Renal cortex interstitium (tissue), 11 donors: Measurements from ENCODE around the gene RANGAP1. TPM values are rescaled to one million over a fixed set of nuclear protein-coding genes. Genes with fewer than 3 reads are reported as not detected.
A peak's percentile ranks its signal among the peaks of the same experiment; 100 is the strongest.

Experiments used
- DNase-seq, 11 donors: peaks; one replicate each; pipeline ENCODE4 v3.0.0-alpha.2; 2013; ENCODE audit warnings: low read depth in 9 of 11, low spot score in 4 of 11; ENCODE audit errors: extremely low read depth in 1 of 11
- polyA plus RNA-seq, 3 donors: library from polyadenylated mRNA; unstranded; fragments of 120-200 nt; gene quantifications; one replicate each; pipeline ENCODE4 v1.2.1, GENCODE V29; 2013; ENCODE audit not compliant: insufficient read length in 3 of 3

RANGAP1 gene
- polyA plus RNA-seq, 3 donors = 45.7 to 59.3 (median 56.0) TPM

DNA sequence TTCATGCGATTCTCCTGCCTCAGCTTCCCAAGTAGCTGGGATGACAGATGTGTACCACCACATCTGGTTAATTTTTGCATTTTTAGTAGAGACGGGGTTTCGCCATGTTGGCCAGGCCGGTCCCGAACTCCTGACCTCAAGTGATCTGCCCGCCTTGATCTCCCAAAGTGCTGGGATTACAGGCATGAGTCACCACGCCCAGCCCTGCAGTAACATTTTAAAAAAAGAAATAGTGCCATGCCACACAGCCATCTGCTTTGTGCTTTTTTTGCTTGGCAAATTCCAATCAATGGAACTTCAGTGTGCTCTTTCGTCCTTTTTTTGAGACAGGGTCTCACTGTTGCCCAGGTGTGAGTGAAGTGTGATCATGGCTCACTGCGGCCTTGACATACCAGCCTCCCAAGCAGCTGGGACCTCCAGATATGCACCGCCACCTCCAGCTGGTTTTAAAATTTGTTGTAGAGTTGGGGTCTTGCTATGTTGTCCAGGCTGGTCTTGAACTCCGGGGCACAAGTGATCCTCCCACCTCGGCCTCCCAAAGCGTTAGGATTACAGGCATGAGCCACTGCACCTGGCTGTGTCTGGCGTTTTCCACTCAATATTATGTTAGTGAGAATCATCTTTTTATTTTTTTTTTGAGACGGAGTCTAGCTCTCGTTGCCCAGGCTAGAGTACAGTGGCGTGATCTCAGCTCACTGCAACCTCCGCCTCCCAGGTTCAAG, 43.4 kb downstream of the RANGAP1 start:
- DNase-seq = no peak

DNA sequence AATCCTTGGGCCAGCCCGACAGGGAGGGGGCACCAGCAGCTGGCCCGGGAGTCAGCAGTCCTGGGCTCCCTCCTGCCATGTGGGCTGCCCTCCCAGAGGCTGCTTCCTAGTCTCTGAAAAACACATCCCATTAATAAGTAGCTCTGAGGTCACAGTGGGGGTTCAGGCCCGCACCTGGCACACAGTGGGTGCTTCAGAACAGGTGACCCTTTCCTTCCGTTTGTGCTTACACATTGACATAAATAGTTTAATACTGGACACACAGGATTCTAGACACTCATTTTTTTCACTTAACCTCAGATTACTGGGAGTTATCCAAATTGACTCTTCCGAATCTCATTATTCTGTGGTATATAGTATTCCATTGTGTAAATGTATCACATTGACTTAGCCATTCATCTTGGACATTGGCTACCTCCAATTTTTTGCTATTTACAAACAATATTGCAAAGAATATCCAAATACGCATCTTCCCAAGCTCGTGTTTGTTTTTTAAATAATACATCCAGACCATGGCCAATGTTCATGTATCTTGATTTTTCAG, 44.8 kb downstream of the RANGAP1 start:
- DNase-seq = no peak

DNA sequence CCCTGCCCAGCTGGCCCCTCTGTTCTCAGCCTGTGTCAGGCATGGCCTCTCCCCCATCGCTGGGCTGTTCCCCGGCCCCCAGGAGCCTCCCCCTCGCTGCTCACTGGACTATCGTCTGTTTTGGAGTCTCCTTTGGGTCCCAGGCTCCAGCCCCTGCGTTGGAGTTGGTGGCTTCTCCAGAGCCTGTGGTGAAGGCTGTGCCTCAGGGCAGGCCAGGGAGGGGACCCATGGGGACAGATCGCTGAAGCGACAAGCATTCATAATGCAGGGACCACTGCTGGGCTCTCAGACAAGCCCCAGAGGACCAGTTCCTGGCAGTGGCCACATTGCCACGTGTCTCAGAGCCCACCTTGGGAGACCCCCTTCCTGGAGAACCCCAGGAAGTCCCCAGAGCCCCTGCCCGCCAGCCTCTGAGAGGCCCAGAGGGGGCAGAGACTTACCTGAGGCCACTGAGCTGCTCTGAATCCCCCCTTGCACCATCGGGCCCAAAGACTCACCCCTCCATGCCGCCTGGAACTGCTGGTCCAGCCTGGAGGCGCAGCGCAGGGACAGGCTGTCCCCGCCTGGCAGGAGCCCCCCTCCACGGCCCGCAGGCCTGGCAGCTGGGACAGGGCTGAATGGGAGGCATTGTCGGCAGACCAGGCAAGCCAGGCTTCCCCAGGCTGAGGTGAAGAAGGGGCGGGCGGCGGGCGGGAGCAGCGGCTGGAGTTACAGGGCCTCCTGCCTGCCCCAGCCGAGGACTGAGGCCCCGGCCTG, 45.4 kb downstream of the RANGAP1 start, which contains the start of gene CHADL:
CHADL (minus strand) TSS at position 555 of the 756 bp plus-strand sequence; CDS start at position 505, 50 bp downstream.
- DNase-seq = no peak

DNA sequence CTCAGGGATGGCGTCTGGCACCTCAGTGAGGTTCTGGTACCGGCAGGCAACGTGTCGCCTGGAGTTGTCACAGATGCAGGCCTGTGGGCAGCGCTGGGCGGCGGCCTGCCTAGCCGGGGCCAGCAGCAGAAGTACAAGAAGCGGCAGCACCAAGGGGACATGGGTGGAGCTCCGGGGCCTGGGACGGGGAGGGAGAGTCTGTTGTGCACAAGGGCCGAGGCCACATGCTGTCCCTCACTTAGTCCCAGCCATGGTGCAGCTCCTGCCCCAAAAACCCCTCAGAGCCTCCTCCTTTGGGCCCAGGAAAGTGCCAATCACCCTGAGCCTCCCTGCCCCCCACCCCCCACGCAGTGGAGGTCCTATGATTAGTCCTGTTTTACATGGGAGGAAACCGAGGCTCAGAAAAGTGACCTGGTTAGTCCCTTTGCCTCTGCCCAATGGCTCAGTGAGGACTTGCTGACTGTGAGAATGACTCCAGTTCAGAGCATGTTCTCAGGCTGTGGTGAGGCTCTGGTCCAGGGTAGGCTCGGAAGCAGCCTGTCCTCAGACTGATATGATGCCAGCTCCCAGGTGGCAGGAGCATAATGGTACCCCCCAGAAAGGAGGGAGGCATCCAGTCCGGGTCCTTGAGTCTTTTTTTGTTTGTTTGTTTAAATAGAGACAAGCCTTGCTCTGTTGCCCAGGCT, 46.4 kb downstream of the RANGAP1 start:
- no peak for DNase-seq

DNA sequence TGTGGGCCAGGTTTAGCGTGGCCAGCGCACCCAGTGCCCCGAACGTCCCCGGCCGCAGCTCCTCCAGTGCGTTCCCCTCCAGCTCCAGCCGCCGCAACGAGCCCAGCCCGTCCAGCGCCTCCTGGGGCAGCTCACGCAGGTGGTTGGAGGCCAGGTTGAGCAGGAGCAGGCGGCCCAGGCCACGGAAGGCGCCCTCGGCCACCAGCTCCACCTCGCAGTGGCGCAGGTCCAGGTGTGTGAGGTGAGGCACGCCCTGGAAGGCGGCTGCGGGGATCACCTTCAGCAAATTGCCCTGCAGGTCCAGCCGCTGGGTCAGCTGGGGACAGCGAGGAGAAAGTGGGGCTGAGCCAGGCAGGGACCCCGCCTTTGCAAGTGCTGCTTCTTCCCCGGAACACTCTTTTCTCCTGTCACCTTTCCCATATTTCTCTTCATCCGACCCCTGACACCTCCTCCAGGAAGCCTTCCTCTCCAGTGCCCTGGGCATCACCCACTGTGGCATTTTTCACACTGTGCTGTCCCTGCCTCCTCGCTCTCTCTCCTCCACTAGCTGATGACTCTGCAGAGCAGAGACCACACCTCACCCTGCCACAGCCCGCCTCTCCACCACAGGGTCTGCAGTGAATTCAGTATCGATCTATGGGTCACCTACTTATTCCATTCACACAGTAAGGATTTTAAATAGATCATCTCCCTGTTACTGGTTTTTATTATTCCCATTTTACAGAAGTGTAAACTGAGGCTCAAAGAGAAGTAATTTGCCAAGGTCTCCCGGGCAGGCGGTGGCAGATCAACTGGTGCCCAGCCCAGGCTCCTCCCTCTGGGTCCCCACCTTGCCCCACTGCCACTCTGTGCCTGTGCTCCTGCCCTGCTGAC, 47.2 kb downstream of the RANGAP1 start:
- no peak for DNase-seq

DNA sequence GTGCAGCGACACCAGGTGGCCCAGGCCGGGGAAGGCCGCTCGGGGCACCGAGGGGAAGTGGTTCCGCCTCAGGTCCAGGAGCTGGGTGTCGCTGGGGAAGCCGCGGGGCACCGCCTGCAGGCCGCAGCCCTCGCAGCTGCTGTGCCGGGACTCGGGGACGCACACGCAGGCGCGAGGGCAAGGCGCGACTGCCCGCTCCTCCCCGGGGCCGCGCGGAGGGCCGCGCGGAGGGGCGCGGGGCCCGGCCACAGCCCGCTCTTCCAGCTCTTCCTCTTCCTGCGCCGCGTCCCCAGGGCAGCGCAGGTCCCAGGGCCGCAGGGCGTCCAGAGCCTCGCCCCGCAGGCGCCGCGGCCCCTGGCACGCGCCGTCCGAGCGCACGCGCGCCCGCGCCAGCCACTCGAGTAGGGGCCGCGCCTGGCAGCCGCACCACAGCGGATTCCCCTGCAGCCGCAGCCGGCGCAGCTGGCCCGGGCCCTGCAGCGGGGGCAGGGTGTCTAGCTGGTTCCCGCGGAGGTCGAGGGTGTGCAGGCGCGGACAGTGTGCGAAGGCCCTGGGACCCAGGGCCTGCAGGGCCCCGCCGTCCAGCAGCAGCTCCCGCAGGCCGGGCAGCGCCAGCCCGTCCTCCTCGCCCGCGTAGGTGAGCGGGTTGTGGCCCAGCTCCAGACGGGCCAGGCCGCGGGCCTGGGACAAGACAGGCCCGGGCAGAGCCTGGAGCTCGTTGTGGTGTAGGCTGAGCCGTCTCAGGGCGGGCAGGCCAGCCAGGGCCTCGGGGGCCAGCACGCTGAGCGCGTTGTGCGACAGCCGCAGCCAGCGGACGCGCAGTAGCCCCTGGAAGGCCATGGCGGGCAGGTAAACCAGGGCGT, 48.0 kb downstream of the RANGAP1 start:
- peak in 10 of 11 donors; percentile 9 to 66 (median 56) for DNase-seq

DNA sequence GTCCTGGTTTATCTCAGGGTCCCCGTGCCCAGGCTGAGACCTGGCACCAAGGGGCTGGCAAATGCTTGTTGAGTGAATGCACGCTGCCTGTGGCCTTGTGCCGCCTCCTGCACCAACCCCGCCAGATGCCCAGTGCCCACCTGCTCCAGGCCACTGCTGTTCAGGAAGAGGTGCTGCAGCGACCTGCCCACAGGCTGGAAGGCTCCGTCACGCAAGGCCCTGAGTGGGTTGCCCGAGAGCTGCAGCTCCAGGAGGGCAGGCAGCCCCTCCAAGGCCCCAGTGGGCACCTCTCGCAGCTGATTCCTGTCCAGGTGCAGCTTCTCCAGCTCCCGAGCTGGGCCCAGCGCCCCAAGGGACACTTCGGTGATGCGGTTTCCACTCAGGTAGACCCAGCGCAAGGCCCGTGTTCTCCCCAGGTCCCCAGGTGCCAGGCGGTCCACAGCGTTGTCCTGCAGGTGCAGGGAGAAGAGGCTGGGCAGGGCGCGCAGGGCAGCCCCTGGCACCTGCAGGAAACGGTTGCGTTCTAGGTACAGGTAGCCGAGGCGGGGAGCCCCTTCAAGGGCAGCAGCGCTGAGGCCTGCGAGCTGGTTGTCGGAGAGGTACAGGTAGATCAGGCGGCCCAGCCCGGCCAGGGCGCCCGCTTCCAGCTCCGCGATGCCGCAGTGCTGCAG, 48.8 kb downstream of the RANGAP1 start:
- no peak for DNase-seq

DNA sequence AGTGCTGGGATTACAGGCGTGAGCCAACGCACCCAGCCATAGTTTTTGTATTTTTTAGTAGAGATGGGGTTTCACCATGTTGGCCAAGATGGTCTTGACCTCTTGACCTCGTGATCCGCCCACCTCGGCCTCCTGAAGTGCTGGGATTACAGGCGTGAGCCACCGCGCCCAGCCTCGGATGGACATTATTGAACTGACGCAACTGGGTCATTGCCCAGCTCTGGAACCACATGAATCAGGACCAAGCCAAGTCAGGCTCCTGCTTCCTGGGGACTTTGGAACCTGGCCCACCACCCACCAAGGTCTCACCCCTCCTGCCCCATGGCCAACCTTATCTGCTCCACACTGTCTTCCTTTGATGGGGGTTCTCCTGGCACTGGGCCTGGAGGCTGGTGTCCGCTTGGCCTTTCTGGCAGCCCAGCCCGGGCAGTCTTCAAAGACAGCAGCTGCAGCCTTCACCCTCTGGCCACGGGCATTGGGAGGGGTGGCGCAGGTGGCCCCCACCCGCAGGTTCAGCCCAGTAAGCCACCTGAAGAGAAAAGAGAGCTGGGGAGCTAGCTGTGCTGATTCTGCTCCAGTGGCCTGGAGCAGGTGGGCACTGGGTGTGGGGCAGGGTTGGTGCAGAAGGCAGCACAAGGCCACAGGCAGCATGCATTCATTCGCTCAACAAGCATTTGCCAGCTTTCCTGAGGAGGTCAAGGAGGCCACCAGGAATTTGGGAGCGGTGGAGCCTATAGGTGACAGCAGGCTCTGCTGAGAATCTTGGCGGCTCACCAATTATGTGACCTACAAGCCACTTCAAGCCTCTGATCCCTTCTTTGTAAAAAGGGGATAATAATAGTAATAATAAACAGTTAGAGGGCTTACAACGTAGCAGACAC, 50.9 kb downstream of the RANGAP1 start:
- no peak for DNase-seq

DNA sequence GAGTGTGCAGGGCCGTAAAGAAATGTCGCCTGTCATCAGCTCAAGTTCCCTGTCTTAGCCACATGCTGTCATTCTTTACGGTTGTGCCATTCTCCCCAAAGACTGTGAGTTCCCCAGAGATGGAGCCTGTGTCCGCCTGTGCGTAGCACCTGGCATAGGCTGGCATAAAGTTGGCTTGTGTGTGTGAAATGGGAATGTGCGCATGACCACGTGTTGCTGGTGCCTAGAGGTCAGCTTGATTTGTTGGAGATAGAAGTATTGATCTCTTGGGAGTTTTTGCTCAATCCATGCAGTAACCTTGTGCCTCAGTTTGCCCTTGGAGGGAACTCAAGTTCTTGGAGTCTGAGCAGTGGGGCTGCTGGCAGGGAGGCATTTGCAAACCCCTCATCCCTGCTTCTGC, 54.6 kb downstream of the RANGAP1 start:
- no peak for DNase-seq

DNA sequence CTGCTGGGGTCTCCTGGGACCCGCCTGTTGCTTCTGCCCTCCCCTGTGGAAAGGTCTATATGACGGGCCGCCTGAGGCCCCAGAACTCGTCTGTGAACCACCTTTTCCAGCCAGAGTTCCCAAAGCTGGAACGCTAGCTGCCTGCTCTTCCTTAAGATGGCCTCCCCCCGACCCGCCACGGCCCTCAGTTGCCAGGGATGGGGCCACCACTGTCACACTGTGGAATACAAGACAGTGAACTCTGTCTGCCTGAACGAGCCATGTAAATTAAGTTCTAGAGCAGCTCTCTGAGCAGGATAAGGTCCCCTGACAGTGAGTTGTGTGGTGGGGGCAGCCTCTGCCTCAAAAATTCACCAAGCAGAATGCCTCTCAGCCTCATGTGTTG, 55.6 kb downstream of the RANGAP1 start:
- DNase-seq = no peak

DNA sequence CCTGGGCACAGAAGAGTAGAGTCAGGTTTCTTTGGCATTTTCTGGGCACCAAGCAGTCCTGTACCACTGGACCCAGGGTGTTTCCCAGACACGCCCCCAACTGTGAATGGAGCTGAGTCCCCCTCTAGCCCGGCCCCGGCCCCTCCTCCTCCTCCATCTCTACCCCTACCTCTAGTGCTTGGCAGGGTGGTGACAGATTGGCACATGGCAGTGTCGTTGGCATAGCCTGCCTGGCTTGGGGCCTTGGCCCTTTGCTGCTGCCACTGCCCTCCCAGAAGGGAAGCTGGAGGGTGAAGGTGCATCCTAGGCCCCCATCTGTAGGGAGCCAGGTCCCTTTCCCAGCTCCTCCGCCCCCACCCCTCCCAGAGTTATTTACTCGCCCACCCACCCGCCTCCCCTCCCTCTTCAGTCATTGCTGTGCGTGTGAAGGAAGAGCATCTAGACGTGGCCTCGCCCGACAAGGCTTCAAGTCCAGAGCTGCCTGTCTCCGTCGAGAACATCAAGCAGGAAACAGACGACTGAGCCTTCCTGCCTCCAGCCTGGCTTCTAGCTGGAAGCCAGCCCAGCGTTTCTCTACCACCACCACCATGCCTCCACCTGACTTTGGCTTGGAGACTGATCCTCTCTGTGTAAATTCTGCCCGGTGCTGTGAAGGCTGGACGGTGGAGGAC, 56.1 kb downstream of the RANGAP1 start:
- no peak for DNase-seq

DNA sequence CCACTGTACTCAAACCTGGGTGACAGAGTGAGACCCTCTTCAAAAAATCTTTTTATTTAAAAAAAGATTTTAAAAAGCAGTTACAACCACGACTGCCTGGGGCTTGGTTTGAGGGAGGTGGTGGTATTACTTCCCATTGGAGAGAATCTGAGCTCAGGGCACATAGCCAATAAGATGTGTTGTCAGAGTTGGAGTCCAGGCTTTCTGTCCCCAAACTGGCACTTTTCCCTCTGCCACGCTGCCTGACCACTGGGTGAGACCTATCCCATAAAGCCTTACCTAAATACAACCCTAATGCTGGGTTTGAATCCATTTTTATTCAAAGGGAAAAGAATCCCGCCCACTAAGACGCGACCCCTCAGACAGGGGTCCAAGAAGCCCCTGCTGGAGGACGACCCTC, 56.8 kb downstream of the RANGAP1 start:
- DNase-seq = no peak

DNA sequence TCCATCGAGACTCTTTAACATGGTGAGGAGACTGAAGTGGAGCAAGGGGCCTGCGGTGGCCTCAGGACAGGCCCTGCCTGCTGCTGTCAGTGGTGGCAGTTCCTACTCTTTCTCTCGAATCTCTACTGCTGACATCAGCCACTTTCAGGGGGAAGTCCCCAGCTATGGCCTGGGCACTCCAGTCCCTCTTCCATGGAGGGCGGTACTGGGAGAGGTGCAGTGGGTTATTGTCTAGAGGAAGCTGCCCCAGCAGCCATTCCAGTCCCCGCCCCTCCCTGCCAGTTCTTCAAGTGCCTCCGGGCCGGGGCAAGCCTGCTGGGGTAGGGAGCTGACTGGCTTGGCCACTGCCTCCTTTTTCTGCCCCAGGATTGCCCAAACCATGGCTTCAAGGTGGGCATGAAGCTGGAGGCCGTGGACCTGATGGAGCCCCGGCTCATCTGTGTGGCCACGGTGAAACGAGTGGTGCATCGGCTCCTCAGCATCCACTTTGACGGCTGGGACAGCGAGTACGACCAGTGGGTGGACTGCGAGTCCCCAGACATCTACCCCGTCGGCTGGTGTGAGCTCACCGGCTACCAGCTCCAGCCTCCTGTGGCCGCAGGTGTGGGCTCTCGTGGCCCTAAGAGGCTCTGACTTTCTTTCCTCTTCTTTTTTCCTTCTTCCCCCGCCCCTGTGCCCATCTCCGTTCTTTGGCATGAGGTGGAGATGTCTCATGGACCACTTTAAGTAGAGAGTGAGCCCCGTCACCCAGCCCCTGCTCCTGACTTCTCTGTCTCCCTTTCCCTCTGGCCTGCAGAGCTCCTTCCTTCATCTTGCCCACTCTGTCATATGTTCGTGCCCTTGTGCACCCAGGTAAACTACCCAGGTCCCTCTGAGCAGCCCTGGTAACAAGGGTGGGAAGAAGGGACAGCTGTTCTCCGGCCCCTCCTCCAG, 59.0 kb downstream of the RANGAP1 start:
- DNase-seq = no peak

DNA sequence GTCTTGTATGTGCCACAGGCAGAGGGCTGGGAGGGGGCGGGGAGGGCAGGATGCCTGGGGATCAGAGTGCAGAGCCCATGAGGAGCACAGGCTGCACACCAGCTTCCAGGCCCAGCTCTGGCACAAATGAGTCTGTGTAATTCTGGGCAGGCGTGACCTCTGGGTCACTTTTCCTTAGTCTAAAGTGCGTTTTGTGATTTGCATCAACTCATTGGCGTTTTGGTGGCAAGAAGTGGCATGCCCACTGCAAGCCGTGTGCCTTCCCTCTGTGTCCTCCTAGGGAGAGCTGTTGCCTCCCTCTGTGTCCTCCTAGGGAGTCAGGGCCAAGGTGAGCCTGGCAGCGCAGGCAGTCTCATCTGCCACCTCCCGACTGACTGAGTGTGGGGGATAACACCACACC, 62.5 kb downstream of the RANGAP1 start:
- DNase-seq = no peak
